Iris pigment epithelial cell (primary cell): ENCODE measurements around the gene MEF2C.
A peak's percentile ranks its signal among the peaks of the same experiment; 100 is the strongest.

Source experiments
- DNase-seq: peaks from one replicate; pipeline ENCODE4 v3.0.0-alpha.2; 2011; ENCODE audit warnings: low read depth

MEF2C gene

GRCh38 chr5:88688156-88688983 lies 194.6 kb downstream of the MEF2C start:
- DNase-seq = no peak

- no peak for DNase-seq
These were observed 195.5 kb downstream of the MEF2C start for GRCh38 chr5:88687373-88687911.

DNA sequence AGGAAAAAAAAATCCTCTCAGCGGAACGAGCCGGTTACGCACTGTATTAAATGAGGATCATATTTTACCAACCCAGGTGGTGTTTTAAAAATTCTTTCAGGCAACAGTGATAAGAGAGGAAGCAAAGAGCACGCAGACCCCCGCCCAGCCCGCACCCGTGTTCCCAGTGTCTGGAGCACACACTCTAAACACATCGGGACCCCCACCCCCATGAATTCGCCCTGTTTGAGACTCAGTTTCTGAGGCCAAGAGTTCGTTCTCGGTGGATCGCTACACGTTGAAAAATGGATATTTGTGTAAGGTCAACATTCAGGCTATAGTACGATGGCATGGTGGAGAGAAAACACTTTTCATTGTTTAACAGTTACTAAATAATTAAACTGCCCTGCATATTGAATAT lies 196.3 kb downstream of the MEF2C start:
- DNase-seq = no peak

DNA sequence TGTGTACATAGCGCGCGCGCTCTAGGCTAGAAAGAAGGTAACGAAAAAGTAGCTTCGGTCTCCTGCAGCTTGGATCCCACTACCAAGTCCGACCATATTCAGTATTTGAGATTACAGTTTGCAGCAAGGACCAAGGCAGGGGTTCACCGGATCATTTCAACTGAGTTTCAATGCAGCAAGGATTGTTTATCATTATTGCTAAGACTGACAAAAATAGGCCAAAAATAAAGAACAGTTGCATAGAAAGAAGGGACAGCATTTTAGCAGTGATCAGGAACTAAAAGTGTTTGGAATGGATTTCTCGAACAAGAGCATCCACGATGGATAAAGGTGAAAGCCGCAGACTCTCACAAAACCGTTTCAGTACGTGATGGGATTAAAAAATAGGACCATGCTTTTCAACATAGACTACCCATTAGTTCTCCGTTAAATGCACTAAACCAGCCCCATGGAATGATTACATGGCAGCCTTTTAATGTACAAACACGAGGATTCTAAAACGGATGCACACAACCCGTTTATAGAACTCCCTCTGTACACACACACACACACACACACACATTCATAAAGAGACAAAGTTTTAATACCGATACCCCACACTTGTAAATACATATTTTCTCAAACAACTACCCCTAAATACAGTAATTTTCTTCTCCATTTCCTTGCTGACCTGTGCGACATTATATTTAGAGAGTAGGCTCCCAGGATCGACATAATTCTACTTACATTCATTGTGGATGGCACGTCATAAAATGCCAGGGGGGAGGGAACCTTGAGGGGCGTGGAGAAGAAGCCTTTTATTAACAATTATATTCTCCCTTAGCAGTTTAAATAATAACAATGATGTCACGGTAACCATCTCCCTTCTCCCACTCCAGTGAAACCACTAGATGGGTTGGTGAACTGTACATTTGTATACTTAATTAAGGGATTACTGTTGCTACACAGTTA lies 197.1 kb downstream of the MEF2C start:
- no peak for DNase-seq

DNA sequence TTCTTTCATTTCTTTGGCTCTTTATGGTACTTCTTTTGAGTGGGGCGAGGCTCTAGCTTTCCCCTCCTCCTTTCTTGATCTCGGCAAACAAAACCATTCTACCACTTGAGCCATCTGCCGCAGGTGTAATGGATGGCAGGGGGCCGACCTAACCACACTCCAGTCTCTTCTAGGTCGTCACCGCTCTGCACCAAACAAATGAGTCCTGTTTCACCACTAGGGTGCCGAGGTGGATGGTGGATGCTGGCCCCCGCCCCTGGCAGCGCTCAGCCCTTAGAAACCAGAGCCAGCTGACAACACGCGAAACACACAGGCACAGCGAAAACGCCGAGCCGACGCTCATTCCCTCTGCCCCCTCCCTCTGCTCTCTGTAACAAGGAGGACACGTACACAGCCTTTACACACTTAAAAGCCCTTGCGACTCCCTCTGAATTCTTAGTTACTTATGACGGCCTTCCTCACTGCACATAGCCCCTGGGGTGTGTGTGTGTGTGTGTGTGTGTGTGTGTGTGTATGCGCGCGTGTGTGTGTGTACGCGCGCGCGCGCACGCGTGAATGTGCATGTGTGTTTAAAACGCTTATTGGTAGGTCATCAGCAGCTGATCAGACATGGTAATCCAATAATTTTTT lies 199.4 kb downstream of the MEF2C start:
- DNase-seq = no peak

DNA sequence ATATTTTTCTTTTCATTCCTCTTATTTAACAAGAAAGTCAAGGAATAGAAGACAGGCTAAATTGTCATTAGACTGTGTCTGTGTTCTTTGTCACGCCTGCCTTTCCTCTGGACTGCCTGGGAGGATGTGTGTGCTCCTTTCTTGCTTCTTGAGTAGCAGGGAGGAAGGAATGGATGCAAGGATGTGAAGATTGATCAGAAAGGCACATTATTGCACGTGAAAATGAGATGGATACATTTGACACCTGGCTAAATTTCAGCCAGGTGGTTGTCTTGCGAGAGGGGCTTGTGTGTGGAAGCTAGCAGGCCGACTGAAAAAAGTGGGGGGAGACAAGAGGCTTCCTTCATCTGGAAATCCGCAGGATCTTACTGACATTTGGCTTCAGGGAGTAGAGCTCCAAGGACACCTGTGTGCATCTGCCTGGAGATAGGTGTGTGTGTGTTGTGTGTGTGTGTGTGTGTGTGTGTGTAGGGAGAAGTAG lies 200.1 kb downstream of the MEF2C start:
- DNase-seq = no peak

DNA sequence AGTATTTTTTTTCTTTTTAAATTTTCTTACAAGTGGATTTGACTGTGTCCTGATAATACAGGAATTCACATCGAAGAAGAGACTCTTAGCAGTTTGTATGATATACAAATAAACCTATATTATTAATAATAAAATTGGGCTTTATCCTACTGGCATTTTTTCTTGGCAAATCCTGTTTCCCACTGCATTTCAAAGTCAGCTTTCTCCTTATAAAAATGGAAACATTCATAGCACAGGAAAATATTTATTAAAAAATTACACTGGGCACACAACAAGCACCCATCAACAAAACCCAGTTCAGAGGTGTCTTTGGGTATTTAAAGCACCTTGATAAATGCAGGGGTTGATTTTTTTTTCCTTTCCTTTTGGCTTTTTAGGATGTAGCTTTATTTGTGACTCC lies 200.9 kb downstream of the MEF2C start:
- DNase-seq = no peak

DNA sequence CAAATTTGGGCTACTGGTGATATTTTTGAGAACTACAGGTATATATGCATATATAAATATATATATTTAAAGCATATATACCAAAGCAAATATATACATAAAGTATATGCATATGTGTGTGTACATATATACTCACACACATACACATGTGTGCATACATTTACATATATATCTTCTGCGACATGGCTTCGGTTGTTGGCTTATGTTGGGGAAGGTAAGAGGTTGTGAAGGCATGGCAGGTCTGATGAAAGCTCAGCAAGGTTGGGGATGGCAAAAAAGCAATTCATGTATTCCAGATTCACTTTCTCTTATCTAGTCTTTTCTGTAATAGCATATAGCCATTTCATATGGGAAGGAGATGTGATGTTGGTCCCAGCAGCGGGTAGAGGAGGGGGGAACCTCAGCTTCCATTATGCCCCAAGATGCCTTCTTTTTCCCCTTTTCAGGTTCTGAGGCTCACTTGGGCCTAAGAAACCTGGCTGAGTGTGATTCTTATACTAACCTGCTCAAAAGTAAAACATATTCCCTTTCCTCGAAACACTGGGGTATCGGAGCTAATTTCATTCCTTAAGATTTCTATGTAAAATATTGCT lies 201.7 kb downstream of the MEF2C start:
- DNase-seq = no peak

GRCh38 chr5:88680253-88681132 lies 202.5 kb downstream of the MEF2C start:
- peak; percentile 34 for DNase-seq

- no peak for DNase-seq
These were observed 203.3 kb downstream of the MEF2C start for GRCh38 chr5:88679638-88680037.

GRCh38 chr5:88678770-88679381 lies 204.1 kb downstream of the MEF2C start:
- no peak for DNase-seq

DNA sequence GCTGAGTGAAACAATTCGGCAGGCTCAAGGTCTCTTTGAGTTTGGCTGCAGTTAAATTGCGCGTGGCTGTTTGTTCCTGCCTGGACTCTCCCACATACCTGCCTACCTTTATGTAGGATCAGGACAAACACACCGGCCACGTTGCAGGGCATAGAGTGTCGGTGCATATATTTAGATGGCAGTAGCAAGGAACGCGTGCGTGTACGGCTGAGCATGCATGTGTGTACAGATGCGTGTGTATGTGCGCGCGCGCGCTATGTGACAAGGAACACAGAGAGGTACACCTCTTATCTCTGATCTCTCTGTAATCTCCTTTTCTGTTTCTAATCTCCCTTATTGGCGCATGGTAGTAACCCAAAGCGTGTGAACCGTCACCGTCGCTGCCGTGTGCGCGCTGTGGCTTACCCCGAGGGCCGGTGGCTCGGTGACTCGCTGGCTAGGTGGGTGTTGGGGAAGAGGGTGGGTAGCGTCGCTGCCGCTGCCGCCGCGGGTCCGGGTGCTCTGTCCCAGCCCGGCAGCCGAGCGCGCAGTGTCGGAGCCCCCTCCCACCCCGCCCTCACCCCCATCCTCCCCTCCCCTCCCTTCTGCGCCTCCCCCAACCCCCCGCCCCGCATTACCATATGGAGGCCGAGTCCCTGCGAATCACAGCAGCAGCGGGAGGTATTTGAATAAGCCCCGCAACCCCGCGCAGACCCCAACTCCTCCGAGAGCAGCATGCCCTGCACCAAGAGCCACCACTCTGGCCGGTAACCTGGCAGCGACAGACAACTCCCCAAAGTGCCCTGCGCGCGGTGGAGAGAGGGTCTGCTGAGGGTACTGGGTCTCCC lies 204.8 kb downstream of the MEF2C start:
- DNase-seq = no peak

DNA sequence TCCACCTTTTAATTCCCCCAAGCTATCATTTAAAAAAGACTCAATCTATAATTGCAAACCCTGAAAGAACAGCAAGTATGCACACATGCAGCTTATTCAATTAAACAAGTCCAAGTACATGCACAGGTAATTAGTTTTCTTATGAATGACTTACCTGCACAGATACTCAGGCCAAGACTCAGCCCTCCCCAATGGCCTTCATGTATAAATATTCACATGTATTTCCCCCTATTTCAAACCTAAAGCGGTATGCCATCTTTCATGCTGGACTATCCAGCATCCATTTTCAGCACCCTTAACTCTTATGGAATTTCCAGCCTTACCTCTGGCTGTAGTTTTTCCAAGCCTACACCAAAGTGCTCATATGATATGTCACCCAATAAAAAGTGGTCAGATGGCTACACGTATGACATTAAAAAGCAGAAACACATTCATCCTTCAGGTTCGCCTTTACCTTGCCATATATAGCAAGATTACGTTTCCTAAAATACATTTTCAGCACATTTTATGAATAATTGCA lies 205.5 kb downstream of the MEF2C start:
- no peak for DNase-seq

DNA sequence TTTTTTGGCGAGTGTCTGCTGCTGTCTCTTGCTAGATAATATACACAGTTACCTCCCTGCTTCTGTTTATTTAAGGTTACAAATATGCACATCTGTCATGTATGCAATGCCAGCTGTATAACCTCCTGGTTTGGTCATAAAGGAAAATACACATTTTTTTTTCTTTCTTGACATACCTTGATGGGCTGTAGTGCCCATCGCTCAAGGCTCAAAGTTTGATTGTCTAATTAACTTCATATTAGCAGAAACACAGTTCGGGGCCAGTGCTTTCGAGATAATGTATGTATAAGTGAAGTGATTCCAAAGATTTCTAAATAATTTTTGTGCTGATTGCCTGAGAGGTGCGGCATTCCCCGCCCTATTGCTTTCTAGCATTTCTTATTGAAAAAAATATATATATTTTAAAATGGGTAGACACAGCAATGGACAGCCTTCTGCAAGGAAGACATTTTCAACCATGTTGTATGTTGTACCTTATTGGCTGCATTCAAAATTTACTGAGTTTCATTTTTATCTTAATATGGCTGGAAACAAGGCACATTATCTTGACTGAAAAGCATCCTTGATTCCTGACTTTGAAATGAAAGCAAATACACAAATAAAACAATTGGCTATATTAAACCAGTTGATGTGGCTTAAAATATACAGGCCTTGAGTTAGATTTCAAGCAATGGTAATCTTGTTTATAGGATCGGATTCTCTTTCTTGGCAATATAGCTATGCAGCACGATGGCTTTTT lies 206.2 kb downstream of the MEF2C start:
- DNase-seq = no peak

DNA sequence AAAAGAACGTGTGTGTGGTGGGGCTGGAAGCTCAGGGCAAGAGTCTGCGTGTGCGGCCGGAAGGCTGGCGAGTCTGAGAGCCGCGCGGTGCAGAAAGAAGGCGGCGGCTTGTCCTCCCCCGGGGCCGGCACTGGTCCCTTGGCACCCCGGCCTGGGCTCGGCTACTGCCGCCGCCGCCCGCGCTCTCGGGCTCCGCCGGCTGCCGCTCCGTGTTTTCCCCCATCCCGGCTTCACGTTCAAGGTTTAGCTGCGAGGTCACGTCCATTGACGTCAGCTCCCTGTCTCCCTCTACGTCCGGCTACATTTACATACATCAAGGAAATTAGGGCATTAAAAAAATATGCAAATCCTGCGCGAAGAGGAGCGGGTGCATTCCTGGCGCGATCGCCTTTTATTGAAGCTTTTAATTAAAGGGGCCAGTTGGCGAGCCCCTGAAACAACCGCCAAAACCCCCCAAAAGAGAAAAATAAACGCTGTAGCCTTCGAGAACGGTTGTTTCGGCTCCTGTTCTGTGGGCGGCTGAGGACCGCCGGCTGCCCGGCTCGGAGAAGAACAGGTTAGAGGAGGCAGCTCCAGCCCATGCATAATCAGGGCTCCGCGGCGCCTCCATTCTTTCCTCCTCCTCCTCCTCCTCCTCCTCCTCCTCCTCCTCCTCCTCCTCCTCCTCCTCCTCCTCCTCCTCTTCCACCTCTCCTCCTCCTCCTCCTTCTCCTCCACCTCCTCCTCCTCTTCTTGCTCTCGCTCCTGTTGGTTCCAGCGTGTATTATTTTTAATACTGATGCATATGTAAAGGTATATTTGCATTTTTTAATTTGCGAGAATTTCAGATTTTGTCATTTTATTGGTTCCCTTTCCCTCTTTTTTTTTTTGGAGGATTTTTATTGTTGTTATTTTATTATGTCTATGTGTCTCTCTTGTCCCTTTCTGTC lies 207.0 kb downstream of the MEF2C start:
- DNase-seq = no peak

DNA sequence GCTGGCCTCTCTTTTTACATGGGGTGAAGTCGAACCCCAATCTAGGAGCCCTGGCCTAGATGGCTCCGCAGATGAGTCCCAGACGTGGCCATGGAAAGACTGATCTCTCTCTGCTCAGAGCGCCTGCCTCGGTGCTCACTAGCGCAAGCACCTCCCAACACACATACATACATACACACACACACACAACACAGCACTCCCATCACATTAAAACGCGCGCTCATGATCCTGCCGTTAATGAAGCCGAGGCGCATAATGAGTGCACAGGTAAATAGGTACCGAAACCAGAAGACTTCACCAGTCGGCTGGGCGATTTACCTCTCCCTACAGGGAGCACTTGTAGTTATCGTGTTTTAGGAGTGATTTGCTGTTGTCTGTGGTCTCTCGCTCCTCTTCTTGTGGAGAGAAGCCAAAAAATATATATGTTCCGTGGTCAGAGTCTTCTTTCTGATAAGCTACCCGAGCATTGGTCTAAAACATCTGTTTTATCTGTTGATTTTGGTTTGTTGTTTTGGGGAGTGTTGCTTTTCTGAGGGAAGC lies 207.7 kb downstream of the MEF2C start:
- no peak for DNase-seq
